HFFc6 (cell line): Measurements from ENCODE around the gene OSBP2. TPM values are rescaled to one million over a fixed set of nuclear protein-coding genes. Genes with fewer than 3 reads are reported as not detected.
A peak's percentile ranks its signal among the peaks of the same experiment; 100 is the strongest.

ENCODE experiments used
- DNase-seq: peaks from one replicate; pipeline ENCODE4 v3.0.0-alpha.2; 2018
- H3K27ac Mint-ChIP-seq: 2 replicates; pipeline ENCODE4 v1.8.0; 2020; ENCODE audit warnings: mild to moderate bottlenecking, mixed read lengths
- H3K27me3 Mint-ChIP-seq: 2 replicates; pipeline ENCODE4 v1.8.0; 2021; ENCODE audit warnings: mild to moderate bottlenecking, moderate library complexity, mixed read lengths; ENCODE audit not compliant: insufficient read depth
- H3K36me3 Mint-ChIP-seq: 2 replicates; pipeline ENCODE4 v1.8.0; 2021; ENCODE audit warnings: low read depth, mixed read lengths
- H3K4me1 Mint-ChIP-seq: 2 replicates; pipeline ENCODE4 v1.8.0; 2020; ENCODE audit warnings: low read depth, mixed read lengths
- H3K4me3 Mint-ChIP-seq: 2 replicates; pipeline ENCODE4 v1.8.0; 2020; ENCODE audit warnings: mild to moderate bottlenecking, moderate library complexity, mixed read lengths
- H3K9me3 Mint-ChIP-seq: 2 replicates; pipeline ENCODE4 v1.8.0; 2020; ENCODE audit warnings: mild to moderate bottlenecking, mixed read lengths
- total RNA-seq, 6 experiments: library from RNA; stranded (reverse); fragmentation: NEBNext Ultra II Directional; extraction: Animal tissue kit (Norgen Biotek cat#: 25700); gene quantifications; 2 replicates in 1 of 6; 3 replicates in 5 of 6; pipeline ENCODE4 v1.2.3, GENCODE V29; 2021
- TF ChIP-seq, protein P1 (sequence below): fragments of 200-600 bp; sonication (generic); IDR thresholded peaks from 2 replicates; pipeline ENCODE4 v1.5.0; 2021; ENCODE audit warnings: antibody characterized with exemption, mild to moderate bottlenecking

Gene OSBP2
- total RNA-seq, 6 experiments from 2014 or later = 0.09 to 0.37 (median 0.28) TPM; not detected in 1

- H3K9me3 Mint-ChIP-seq = no peaks in the 10 kb centered on the region
- H3K36me3 Mint-ChIP-seq = no peaks in the 10 kb centered on the region
- no peak overlapping the region for H3K4me3 Mint-ChIP-seq
- peaks cover 21% of the 10 kb centered on the region for H3K4me1 Mint-ChIP-seq
- H3K27ac Mint-ChIP-seq = no peak overlapping the region
- TF ChIP-seq, protein P1, sequence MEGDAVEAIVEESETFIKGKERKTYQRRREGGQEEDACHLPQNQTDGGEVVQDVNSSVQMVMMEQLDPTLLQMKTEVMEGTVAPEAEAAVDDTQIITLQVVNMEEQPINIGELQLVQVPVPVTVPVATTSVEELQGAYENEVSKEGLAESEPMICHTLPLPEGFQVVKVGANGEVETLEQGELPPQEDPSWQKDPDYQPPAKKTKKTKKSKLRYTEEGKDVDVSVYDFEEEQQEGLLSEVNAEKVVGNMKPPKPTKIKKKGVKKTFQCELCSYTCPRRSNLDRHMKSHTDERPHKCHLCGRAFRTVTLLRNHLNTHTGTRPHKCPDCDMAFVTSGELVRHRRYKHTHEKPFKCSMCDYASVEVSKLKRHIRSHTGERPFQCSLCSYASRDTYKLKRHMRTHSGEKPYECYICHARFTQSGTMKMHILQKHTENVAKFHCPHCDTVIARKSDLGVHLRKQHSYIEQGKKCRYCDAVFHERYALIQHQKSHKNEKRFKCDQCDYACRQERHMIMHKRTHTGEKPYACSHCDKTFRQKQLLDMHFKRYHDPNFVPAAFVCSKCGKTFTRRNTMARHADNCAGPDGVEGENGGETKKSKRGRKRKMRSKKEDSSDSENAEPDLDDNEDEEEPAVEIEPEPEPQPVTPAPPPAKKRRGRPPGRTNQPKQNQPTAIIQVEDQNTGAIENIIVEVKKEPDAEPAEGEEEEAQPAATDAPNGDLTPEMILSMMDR = no peak
- no peak for DNase-seq
- peaks cover 33% of the 10 kb centered on the region for H3K27me3 Mint-ChIP-seq
Measured at GRCh38 chr22:30803679-30804078, 109.0 kb downstream of the OSBP2 start.

DNA sequence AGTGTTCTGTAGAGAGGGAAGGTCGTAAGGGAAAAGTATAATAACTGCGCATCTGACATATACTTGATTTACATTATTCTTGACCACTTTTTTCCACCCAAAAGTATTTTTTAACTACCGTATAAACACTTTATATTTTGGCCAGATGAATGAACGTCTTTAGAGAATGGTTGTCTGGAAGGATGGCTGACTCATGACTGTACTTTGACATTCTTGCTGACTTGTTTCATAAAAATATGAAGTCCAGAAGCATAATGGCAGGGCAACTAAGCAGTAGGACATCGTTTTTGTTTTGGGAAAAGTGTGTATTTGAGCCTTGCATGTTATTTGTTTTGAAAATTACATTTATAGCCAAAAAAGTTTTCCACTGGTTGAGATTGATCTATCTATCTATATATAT lies 110.0 kb downstream of the OSBP2 start:
- peaks cover 29% of the 10 kb centered on the region for H3K27me3 Mint-ChIP-seq

DNA sequence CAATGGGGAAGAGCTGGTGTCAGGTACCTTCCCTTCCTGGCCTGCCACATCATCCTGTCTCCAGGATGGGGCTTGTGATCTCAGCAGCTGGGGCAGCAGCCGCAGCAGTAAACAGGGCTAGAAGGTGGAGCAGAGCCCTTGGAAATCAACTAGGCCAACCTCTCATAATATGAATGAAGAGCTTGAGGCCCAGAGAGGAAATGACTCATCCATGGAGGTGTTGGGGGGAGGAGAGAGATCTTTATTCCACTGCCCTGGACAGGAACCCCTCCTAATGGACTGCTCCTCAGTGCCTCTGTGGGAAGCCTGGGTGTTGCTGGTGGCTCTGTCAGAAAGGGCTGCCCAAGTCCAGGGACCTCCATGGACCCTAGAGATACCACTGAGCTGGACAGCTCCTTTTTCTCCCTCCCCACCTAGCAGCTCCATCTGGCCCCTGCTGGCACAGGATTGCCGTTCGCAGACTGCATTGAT lies 111.8 kb downstream of the OSBP2 start:
- TF ChIP-seq, protein P1 = no peak
- H3K27ac Mint-ChIP-seq = no peak overlapping the region
- H3K36me3 Mint-ChIP-seq = no peaks in the 10 kb centered on the region
- H3K9me3 Mint-ChIP-seq = no peaks in the 10 kb centered on the region
- no peak overlapping the region for H3K4me3 Mint-ChIP-seq
- peak; percentile 25 for DNase-seq
- H3K4me1 Mint-ChIP-seq = peaks cover 21% of the 10 kb centered on the region
- H3K27me3 Mint-ChIP-seq = peaks cover 23% of the 10 kb centered on the region

More for the DNA sequence above, 110.0 kb downstream of the OSBP2 start:
- Mint-ChIP-seq H3K36me3 (no peaks in the 10 kb centered on the region), H3K4me1 (peaks cover 21% of the 10 kb centered on the region), H3K4me3 (no peak overlapping the region), H3K27ac (no peak overlapping the region), H3K9me3 (no peaks in the 10 kb centered on the region)
- TF ChIP-seq, protein P1 = no peak
- no peak for DNase-seq

GRCh38 chr22:30809086-30809485 lies 114.4 kb downstream of the OSBP2 start:
- Mint-ChIP-seq H3K27me3 (peaks cover 17% of the 10 kb centered on the region), H3K36me3 (no peaks in the 10 kb centered on the region), H3K9me3 (no peaks in the 10 kb centered on the region), H3K4me3 (no peak overlapping the region), H3K27ac (no peak overlapping the region), H3K4me1 (peaks cover 21% of the 10 kb centered on the region)
- TF ChIP-seq, protein P1 = no peak
- no peak for DNase-seq

- H3K27ac Mint-ChIP-seq = no peak overlapping the region
Measured at GRCh38 chr22:30810105-30810504, 115.4 kb downstream of the OSBP2 start.

More at GRCh38 chr22:30810105-30810504, 115.4 kb downstream of the OSBP2 start:
- no peak for DNase-seq
- H3K27me3 Mint-ChIP-seq = peaks cover 23% of the 10 kb centered on the region
- H3K4me1 Mint-ChIP-seq = peaks cover 16% of the 10 kb centered on the region
- no peaks in the 10 kb centered on the region for H3K9me3 Mint-ChIP-seq
- H3K4me3 Mint-ChIP-seq = no peak overlapping the region
- no peaks in the 10 kb centered on the region for H3K36me3 Mint-ChIP-seq
- TF ChIP-seq, protein P1 = no peak
